GM13977 (cell line): ENCODE data around the gene UTS2R.

Experiments
- DNase-seq: peaks from one replicate; pipeline ENCODE4 v3.0.0; 2012; ENCODE audit warnings: low spot score
- in situ Hi-C: fragments of 300-500 bp; cut with MboI; formaldehyde crosslinking; loops from one replicate; pipeline ENCODE4 v1.12.0; 2022; ENCODE audit warnings: low sequenced_read_pairs, low pct_unique_long_range_greater_than_20kb, mixed read lengths, inconsistent platforms; ENCODE audit not compliant: unreplicated experiment
- TF ChIP-seq, protein P1 (sequence below): IDR thresholded peaks from 2 replicates; pipeline ENCODE4 v1.5.1; 2012; ENCODE audit warnings: mild to moderate bottlenecking, control low read depth; ENCODE audit not compliant: insufficient read depth; ENCODE audit errors: extremely low read depth, missing control alignments

The UTS2R gene

DNA sequence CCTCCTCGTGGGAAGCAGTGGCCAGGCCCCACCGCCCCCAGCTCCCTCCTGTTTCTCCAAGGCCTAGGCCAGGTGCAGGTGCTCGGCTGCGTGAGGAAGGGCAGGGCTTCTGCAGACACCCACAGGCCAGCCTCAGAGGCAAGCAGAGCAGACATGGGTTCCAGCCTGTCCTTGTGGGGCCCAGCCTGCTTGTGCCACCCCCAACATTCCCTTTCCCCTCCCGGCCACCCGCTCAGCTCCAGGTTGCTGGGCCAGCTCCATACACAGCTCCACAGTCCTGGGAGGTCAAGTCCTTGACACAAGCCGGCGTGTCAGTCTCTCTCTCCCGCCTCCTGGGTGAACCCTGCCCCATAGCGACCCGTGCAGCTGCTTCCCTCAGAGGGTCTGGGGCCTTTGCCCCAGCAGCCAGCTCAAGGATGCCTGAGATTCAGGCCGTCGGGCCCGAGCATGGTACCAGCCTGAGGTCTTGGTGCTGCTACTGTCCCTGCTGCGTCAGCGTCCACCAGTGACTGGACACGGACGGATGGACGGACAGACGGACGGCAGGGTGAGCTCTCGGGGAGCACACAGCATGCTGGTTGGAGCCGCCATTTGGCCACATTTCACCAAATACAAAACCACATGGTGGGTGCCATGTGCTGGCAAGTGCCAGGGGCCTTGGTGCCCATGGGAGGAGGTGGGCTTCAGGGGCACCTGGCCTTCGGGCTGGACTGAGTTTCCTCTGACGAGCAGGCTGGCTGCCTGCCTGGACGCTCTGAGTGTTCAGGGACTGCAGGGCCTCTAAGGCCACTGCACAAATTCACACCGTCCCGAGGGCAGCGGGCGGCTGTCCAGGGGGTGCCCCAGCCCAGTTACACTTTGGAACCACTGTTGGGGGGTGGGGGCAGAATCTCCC is 46.0 kb upstream of the UTS2R start:
- TF ChIP-seq, protein P1, sequence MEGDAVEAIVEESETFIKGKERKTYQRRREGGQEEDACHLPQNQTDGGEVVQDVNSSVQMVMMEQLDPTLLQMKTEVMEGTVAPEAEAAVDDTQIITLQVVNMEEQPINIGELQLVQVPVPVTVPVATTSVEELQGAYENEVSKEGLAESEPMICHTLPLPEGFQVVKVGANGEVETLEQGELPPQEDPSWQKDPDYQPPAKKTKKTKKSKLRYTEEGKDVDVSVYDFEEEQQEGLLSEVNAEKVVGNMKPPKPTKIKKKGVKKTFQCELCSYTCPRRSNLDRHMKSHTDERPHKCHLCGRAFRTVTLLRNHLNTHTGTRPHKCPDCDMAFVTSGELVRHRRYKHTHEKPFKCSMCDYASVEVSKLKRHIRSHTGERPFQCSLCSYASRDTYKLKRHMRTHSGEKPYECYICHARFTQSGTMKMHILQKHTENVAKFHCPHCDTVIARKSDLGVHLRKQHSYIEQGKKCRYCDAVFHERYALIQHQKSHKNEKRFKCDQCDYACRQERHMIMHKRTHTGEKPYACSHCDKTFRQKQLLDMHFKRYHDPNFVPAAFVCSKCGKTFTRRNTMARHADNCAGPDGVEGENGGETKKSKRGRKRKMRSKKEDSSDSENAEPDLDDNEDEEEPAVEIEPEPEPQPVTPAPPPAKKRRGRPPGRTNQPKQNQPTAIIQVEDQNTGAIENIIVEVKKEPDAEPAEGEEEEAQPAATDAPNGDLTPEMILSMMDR: no peak
- no peak for DNase-seq
- in situ Hi-C loops: no loop called here

DNA sequence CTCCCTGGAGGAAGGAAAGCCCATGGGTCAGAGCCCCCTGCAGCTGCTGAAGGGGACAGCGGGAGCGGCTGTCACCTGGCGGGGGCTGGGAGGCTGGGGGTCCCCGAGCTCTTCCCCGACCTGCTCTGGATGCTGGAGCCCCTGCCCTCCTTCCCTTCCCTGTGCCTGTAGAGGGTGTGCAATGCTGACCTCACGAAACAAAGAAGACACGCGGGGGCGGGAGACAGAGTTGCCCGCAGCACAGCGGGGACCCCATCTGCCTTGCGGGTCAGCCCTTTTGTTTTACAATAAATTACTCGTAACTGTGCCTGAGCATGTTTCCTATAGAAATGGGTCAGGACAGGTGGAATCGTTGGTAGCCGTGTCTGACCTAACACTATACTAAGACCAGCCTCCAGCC is 44.3 kb upstream of the UTS2R start:
- TF ChIP-seq, protein P1: no peak
- in situ Hi-C loops: no loop called here
- no peak for DNase-seq

DNA sequence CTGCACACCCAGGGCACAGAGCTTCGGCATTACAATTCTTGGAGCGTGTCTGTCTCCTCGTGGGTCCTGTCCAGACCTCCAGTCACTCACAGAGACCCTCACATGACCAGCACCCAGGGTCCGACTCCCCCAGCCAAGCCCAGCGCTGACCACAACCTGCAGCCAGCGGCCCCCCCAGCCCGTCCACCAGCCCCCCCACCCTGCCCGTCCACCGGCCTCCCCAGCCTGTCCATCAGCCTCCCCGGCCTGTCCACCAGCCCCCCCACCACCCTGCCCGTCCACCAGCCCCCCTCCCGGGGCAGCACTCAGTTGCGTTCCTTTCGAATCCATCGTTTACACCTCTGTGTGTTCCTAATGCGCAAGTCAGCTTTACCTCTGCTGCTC is 43.8 kb upstream of the UTS2R start:
- in situ Hi-C loops: no loop called here
- no peak for DNase-seq
- TF ChIP-seq, protein P1: no peak

DNA sequence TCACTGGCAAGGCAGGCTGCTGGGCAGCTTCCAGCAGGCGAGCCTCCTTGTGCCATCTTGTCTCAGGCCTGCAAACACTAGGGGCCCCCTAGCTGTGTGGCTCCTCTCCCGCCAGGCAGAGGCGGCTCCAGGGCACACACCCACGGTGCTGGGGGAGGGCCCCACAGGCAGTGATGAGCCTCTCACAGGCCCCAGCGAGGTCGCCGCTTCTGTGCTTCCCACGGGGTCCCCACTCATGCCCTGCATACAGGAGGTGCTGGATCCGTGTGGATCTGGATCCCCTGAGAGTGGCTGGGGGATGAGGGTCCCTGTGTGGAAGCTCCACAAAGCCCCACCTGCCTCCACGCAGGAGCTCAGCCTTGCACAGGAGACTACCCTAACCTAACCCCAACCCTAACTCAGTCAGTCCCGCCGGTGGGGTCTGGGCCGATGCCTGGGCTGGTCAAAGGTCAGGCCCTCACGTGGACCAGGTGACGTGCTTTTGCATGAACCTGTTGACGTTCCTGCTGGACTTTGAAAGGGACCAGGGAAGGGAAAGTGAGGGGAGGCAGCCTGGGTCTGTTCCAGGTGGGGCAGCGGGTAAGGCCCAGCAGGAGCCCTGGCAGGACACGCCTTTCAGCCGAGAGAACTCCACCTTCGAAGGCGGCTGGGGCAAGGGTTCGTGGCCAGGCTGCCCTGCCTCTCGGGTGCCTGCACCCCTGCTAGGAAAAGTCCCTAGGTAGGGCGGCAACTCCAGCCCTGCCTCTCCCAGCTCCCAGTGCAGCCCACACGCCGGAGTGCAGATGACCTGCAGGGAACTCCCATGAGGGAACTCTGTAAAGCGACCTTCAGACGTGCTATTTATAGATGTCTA is 43.2 kb upstream of the UTS2R start:
- in situ Hi-C loops: no loop called here
- no peak for DNase-seq
- TF ChIP-seq, protein P1: no peak

DNA sequence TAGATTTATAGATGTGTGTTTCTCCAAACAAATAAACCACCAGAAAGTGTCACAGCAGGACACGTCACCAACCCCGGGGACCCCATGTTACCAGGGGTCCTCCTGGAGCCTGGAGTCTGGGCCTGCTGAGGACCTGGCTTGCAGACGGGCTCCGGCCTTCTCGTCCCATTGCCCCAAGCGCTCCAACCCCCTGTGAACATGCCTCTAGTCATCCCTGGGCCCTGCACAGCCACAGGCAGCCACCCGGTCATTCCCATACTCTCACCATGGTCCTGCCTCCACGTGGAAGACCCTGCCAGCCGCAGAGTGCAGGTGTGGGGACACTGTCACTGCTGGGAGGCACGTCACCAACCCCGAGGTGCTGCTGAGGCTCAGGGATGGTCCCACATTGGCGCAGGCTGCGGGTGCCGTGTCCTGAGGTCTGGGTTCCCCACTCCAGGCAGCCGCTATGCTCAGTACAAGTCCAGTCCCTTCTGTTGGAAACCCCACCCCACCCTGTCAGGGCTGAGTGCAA is 42.5 kb upstream of the UTS2R start:
- TF ChIP-seq, protein P1: no peak
- in situ Hi-C loops: no loop called here
- DNase-seq: no peak

DNA sequence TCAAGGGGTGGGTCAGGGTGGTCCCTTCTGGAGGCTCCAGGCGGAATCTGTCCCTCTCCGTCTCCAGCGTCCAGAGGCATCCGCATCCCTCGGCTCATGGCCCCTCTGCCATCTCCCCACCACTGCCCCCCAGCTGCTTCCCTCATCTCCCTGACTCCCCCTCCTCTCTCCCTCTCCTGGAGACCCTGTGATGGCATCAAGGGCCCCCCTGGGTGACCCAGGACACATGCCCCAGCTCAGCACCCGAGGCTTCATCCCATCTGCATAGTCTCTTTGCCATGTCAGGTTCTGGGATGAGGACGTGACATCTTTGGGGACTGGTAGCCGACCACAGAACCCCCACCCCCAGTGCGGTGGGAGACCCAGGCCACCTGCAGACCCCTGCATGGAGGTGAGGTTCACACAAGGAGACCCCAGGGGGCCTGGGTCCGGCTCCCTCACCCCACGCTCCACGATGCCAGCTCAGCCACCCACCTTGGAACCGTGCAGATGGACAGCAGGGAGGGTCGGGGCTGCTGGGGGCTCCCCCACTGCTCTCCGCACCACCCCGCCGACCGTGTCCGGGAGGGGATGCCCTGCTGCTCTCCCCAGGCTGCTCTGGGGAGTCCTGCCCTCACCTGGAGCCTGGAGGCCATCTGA is 41.8 kb upstream of the UTS2R start:
- TF ChIP-seq, protein P1: no peak
- no peak for DNase-seq
- in situ Hi-C loops: no loop called here
